ENCODE results near the gene B4GALT6. TPM values are rescaled to one million over a fixed set of nuclear protein-coding genes. Genes with fewer than 3 reads are reported as not detected.

Gene B4GALT6
- total RNA-seq, 3 donors from 2014 or later (not counting 1 experiment from before 2014, with no cell fraction given) = 18.6 to 33.0 (median 20.6) TPM

- intact Hi-C loops (cut with micrococcal nuclease) = no loop called here
- Histone ChIP-seq H3K4me3 (ENCODE audit: low read length) (no peak overlapping the region), H3K27ac (ENCODE audit: low read length) (no peak overlapping the region), H3K9me3 (ENCODE audit: control insufficient read depth, insufficient read depth, low read length) (peaks cover 4% of the 10 kb centered on the region), H3K4me1 (ENCODE audit: control insufficient read depth, insufficient read depth, low read length) (peaks cover 8% of the 10 kb centered on the region), H3K36me3 (ENCODE audit: control insufficient read depth, insufficient read depth, low read length) (no peaks in the 10 kb centered on the region), H3K27me3 (ENCODE audit: control insufficient read depth, insufficient read depth, low read length) (peaks cover 8% of the 10 kb centered on the region)
- DNase-seq = no peak
- TF ChIP-seq, protein P1, sequence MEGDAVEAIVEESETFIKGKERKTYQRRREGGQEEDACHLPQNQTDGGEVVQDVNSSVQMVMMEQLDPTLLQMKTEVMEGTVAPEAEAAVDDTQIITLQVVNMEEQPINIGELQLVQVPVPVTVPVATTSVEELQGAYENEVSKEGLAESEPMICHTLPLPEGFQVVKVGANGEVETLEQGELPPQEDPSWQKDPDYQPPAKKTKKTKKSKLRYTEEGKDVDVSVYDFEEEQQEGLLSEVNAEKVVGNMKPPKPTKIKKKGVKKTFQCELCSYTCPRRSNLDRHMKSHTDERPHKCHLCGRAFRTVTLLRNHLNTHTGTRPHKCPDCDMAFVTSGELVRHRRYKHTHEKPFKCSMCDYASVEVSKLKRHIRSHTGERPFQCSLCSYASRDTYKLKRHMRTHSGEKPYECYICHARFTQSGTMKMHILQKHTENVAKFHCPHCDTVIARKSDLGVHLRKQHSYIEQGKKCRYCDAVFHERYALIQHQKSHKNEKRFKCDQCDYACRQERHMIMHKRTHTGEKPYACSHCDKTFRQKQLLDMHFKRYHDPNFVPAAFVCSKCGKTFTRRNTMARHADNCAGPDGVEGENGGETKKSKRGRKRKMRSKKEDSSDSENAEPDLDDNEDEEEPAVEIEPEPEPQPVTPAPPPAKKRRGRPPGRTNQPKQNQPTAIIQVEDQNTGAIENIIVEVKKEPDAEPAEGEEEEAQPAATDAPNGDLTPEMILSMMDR (IDR thresholded peaks at IDR 0.05) = no peak
- H3K4me1 Mint-ChIP-seq = peaks cover 4 to 7% of the 10 kb centered on the region in 2 donors
- 86% methylated on average over 2 of the region's 3 CpGs for WGBS (ENCODE audit: insufficient coverage)
- peaks cover 13 to 15% of the 10 kb centered on the region in 2 donors for H3K27me3 Mint-ChIP-seq (ENCODE audit: low read depth in 2 of 2)
- H3K9me3 Mint-ChIP-seq = no peaks in the 10 kb centered on the region
- H3K27ac Mint-ChIP-seq = no peak overlapping the region
- no peak for ATAC-seq
- H3K4me3 Mint-ChIP-seq = no peak overlapping the region
- no peaks in the 10 kb centered on the region for H3K36me3 Mint-ChIP-seq
Observed at GRCh38 chr18:31721601-31722000, 37.2 kb upstream of the B4GALT6 start.

DNA sequence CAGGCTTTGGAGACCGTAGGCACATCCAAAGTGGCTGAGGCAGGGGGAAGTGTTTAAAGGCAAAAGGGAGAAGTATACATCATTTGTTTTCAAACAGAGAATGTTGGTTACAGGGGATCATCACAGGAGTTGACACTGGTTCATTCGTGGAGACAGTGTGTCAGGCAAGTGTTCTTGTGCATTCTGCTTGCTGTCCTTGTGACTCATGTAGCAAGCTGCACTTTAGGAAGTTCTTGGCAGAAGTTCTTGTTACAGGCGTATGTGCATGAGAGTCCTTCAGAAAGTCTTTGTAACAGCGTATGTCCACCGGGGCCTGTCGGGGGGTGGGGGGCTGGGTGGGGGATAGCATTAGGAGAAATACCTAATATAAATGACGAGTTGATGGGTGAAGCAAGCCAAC is 36.5 kb upstream of the B4GALT6 start:
- peaks cover 8% of the 10 kb centered on the region for H3K27me3 ChIP-seq (ENCODE audit: control insufficient read depth, insufficient read depth, low read length)
- WGBS (ENCODE audit: insufficient coverage) = 77% methylated on average over 7 of the region's 7 CpGs
- no peak for DNase-seq
- Mint-ChIP-seq H3K27me3 (ENCODE audit: low read depth in 2 of 2) (peaks cover 13 to 15% of the 10 kb centered on the region in 2 donors), H3K4me3 (no peak overlapping the region), H3K36me3 (no peaks in the 10 kb centered on the region), H3K4me1 (peaks cover 4 to 7% of the 10 kb centered on the region in 2 donors), H3K27ac (no peak overlapping the region), H3K9me3 (no peaks in the 10 kb centered on the region)
- no peak for ATAC-seq
- intact Hi-C loops (cut with micrococcal nuclease) = no loop called here
- H3K4me3 ChIP-seq (ENCODE audit: low read length) = no peak overlapping the region
- H3K9me3 ChIP-seq (ENCODE audit: control insufficient read depth, insufficient read depth, low read length) = peaks cover 4% of the 10 kb centered on the region
- H3K27ac ChIP-seq (ENCODE audit: low read length) = no peak overlapping the region
- peaks cover 8% of the 10 kb centered on the region for H3K4me1 ChIP-seq (ENCODE audit: control insufficient read depth, insufficient read depth, low read length)
- TF ChIP-seq, protein P1 (IDR thresholded peaks at IDR 0.05) = no peak
- H3K36me3 ChIP-seq (ENCODE audit: control insufficient read depth, insufficient read depth, low read length) = no peaks in the 10 kb centered on the region

GRCh38 chr18:31719363-31720006 is 35.1 kb upstream of the B4GALT6 start:
- peaks cover 4% of the 10 kb centered on the region for H3K9me3 ChIP-seq (ENCODE audit: control insufficient read depth, insufficient read depth, low read length)
- Mint-ChIP-seq H3K36me3 (no peaks in the 10 kb centered on the region), H3K4me3 (no peak overlapping the region), H3K27me3 (ENCODE audit: low read depth in 2 of 2) (peaks cover 11 to 14% of the 10 kb centered on the region in 2 donors), H3K4me1 (peaks cover 3 to 6% of the 10 kb centered on the region in 2 donors), H3K27ac (no peak overlapping the region), H3K9me3 (no peaks in the 10 kb centered on the region)
- peaks cover 8% of the 10 kb centered on the region for H3K27me3 ChIP-seq (ENCODE audit: control insufficient read depth, insufficient read depth, low read length)
- intact Hi-C loops (cut with micrococcal nuclease) = no loop called here
- no peak overlapping the region for H3K4me3 ChIP-seq (ENCODE audit: low read length)
- DNase-seq (no peak), ATAC-seq (no peak)
- WGBS (ENCODE audit: insufficient coverage) = 90% methylated on average over 7 of the region's 7 CpGs
- H3K36me3 ChIP-seq (ENCODE audit: control insufficient read depth, insufficient read depth, low read length) = no peaks in the 10 kb centered on the region
- no peak overlapping the region for H3K27ac ChIP-seq (ENCODE audit: low read length)
- peaks cover 7% of the 10 kb centered on the region for H3K4me1 ChIP-seq (ENCODE audit: control insufficient read depth, insufficient read depth, low read length)
- TF ChIP-seq, protein P1 (IDR thresholded peaks at IDR 0.05) = no peak

DNA sequence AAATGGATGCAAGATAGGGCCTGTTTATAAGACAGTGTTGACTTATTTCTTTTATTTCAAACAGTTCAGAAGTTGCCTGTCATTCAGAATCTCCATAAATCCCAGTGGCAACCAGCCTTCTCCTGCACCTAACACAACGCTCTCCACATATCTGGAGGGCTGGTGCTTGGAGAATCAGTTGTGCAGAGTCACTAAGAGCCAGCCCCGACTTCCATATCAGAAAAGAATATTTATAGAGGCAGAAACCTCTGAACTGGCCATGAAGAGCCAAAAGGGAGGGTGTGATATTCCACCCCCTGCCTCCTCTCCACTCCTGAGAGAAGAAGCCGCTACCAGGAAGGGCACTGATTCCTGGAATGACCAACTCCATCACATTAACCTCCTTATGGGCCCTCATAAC is 34.0 kb upstream of the B4GALT6 start:
- Mint-ChIP-seq H3K9me3 (no peaks in the 10 kb centered on the region), H3K4me1 (no peaks in the 10 kb centered on the region), H3K36me3 (no peaks in the 10 kb centered on the region), H3K27me3 (ENCODE audit: low read depth in 2 of 2) (peaks cover 4 to 5% of the 10 kb centered on the region in 2 donors), H3K4me3 (no peak overlapping the region), H3K27ac (no peak overlapping the region)
- DNase-seq = no peak
- Histone ChIP-seq H3K4me3 (ENCODE audit: low read length) (no peak overlapping the region), H3K27ac (ENCODE audit: low read length) (no peak overlapping the region), H3K27me3 (ENCODE audit: control insufficient read depth, insufficient read depth, low read length) (peaks cover 3% of the 10 kb centered on the region), H3K4me1 (ENCODE audit: control insufficient read depth, insufficient read depth, low read length) (no peaks in the 10 kb centered on the region), H3K9me3 (ENCODE audit: control insufficient read depth, insufficient read depth, low read length) (peaks cover 4% of the 10 kb centered on the region), H3K36me3 (ENCODE audit: control insufficient read depth, insufficient read depth, low read length) (no peaks in the 10 kb centered on the region)
- intact Hi-C loops (cut with micrococcal nuclease) = no loop called here
- 85% methylated on average over 2 of the region's 3 CpGs for WGBS (ENCODE audit: insufficient coverage)
- TF ChIP-seq, protein P1 (IDR thresholded peaks at IDR 0.05) = no peak
- no peak for ATAC-seq
